MCF 10A (cell line): Measurements from ENCODE around the gene BHLHA15. TPM values are rescaled to one million over a fixed set of nuclear protein-coding genes. Genes with fewer than 3 reads are reported as not detected.

ENCODE experiments used
- BruUV-seq: library from RNA; stranded (reverse); fragments of 400-500 nt; replicated peaks from 2 replicates; lab custom pipeline; 2021; lab: Mats Ljungman, UMichigan
- CTCF ChIA-PET: fragments of 300-600 bp; sonication (Branson Sonifier 250); formaldehyde crosslinking; extraction: SDS; loops from one replicate; lab custom pipeline; 2021; ENCODE audit warnings: antibody characterized with exemption, inconsistent platforms; lab: Yijun Ruan, JAX
- POLR2A ChIA-PET: fragments of 300-600, 350-650 bp; sonication (Branson Sonifier 250); formaldehyde crosslinking; extraction: SDS; loops from one replicate; lab custom pipeline; 2020; ENCODE audit warnings: antibody characterized with exemption, inconsistent platforms; lab: Yijun Ruan, JAX
- DNase-seq: peaks from one replicate; pipeline ENCODE4 v3.0.0-alpha.2; 2018; ENCODE audit not compliant: unreplicated experiment
- H3K27ac Mint-ChIP-seq: one replicate; pipeline ENCODE4 v1.8.0; 2022; ENCODE audit warnings: mild to moderate bottlenecking, low read depth, mixed read lengths; ENCODE audit not compliant: unreplicated experiment
- H3K27me3 Mint-ChIP-seq: one replicate; pipeline ENCODE4 v1.8.0; 2022; ENCODE audit warnings: mixed read lengths; ENCODE audit not compliant: insufficient read depth, unreplicated experiment
- H3K36me3 Mint-ChIP-seq: one replicate; pipeline ENCODE4 v1.8.0; 2022; ENCODE audit warnings: mild to moderate bottlenecking, moderate library complexity, mixed read lengths; ENCODE audit not compliant: insufficient read depth, unreplicated experiment
- H3K4me1 Mint-ChIP-seq: one replicate; pipeline ENCODE4 v1.8.0; 2022; ENCODE audit warnings: mixed read lengths; ENCODE audit not compliant: insufficient read depth, unreplicated experiment
- H3K4me3 Mint-ChIP-seq: one replicate; pipeline ENCODE4 v1.8.0; 2022; ENCODE audit warnings: mild to moderate bottlenecking, moderate library complexity, mixed read lengths; ENCODE audit not compliant: unreplicated experiment
- H3K9me3 Mint-ChIP-seq: one replicate; pipeline ENCODE4 v1.8.0; 2022; ENCODE audit warnings: mixed read lengths; ENCODE audit not compliant: unreplicated experiment
- intact Hi-C: fragments of 100-400 bp; cut with micrococcal nuclease; formaldehyde crosslinking; loops from 2 replicates; pipeline ENCODE4 v1.14.1; 2022
- total RNA-seq: library from RNA; stranded (reverse); gene quantifications from 2 replicates; pipeline ENCODE4 v1.2.3, GENCODE V29; 2022
- TF ChIP-seq, protein P1 (sequence below): fragments of 200-600 bp; IDR thresholded peaks from one replicate; pipeline ENCODE4 v1.8.0; 2022; ENCODE audit warnings: antibody characterized with exemption, mild to moderate bottlenecking; ENCODE audit not compliant: unreplicated experiment

BHLHA15 gene
- total RNA-seq, 1 experiment from 2014 or later: 3.2 TPM

DNA sequence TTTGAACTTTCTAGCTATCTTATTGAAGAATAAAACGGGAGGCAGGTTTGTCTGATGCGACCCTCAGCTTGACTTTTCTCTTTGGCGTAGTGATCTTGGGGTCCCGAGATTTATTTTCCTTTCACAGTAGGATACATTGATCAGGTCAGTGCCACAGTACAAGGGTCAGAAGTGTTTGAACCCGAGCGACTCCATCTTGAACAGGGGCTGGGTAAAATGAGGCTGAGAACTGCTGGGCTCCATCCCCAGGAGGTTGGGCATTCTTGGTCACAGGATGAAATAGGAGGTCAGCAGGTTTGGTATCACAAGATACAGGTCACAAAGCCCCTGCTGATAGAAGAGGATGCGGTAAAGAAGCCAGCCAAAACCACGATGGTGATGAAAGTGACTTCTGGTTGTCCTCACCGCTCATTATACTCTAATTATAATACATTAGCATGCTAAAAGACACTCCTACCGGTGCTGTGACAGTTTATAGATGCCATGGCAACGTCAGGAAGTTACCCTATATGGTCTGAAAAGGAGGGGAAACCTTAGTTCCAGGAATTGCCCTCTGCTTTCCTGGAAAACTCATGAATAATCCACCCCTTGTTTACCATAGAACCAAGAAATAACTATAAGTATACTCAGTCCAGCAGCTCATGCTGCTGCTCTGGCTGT is 43.8 kb downstream of the BHLHA15 start:
- no peak overlapping the region for H3K27ac Mint-ChIP-seq
- TSS peak; percentile 6 for BruUV-seq
- intact Hi-C loops: no loop called here

DNA sequence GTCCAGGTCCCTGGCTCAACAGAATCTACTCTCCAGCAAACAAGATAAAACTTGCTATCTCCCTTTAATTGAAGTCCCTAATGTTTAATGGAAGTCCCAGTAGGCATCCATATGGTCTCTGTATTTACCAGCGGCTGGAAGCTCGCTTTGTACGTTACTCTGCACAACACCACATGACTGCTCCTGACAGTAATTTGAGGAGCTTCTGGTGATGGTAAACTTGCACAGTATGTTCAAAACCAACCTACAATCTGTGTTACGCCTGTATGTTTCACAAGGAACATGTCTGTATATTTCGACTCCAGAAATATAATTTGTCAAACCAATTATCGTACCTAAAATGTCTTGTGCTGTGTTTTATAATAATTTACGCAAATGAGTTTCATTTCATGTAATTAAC is 45.2 kb downstream of the BHLHA15 start:
- CTCF ChIA-PET: interaction anchor here (1.2 kb wide), 1 partner anchor 12 kb away, joined by 6 read pairs; no protein-coding TSS in a partner anchor
- H3K4me3 Mint-ChIP-seq: no peak overlapping the region
- peaks cover 5% of the 10 kb centered on the region for H3K4me1 Mint-ChIP-seq
- no TSS peak for BruUV-seq
- DNase-seq: no peak
- no peak overlapping the region for H3K27ac Mint-ChIP-seq
- intact Hi-C loops: no loop called here
- no peaks in the 10 kb centered on the region for H3K27me3 Mint-ChIP-seq
- TF ChIP-seq, protein P1, sequence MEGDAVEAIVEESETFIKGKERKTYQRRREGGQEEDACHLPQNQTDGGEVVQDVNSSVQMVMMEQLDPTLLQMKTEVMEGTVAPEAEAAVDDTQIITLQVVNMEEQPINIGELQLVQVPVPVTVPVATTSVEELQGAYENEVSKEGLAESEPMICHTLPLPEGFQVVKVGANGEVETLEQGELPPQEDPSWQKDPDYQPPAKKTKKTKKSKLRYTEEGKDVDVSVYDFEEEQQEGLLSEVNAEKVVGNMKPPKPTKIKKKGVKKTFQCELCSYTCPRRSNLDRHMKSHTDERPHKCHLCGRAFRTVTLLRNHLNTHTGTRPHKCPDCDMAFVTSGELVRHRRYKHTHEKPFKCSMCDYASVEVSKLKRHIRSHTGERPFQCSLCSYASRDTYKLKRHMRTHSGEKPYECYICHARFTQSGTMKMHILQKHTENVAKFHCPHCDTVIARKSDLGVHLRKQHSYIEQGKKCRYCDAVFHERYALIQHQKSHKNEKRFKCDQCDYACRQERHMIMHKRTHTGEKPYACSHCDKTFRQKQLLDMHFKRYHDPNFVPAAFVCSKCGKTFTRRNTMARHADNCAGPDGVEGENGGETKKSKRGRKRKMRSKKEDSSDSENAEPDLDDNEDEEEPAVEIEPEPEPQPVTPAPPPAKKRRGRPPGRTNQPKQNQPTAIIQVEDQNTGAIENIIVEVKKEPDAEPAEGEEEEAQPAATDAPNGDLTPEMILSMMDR: no peak
- POLR2A ChIA-PET: no interaction called here
- H3K36me3 Mint-ChIP-seq: peaks cover 14% of the 10 kb centered on the region
- H3K9me3 Mint-ChIP-seq: no peaks in the 10 kb centered on the region

More for the DNA sequence above, 43.8 kb downstream of the BHLHA15 start:
- peaks cover 5% of the 10 kb centered on the region for H3K4me1 Mint-ChIP-seq
- POLR2A ChIA-PET: no interaction called here
- no peaks in the 10 kb centered on the region for H3K9me3 Mint-ChIP-seq
- peaks cover 14% of the 10 kb centered on the region for H3K36me3 Mint-ChIP-seq
- TF ChIP-seq, protein P1: no peak
- no peaks in the 10 kb centered on the region for H3K27me3 Mint-ChIP-seq
- no peak overlapping the region for H3K4me3 Mint-ChIP-seq
- CTCF ChIA-PET: no interaction called here
- DNase-seq: no peak

DNA sequence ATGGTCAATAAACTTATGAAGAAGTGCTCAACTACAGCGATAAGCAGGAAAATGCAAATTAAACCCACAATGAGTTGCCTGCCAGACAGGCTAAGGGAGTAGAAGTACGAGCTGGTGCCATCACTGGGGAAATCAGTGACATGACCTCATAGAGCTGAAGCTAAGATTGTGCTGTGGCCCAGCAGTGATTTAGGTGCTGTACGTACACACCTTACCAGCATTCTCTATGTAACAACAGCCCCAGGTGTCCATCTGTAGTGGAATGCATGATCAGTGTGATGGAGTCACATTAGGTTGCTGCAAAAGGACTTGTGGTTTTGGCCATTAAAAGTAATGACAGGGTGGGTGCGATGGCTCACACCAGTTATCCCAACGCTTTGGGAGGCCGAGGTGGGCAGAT is 46.5 kb downstream of the BHLHA15 start:
- ChIA-PET POLR2A (no interaction called here), CTCF (no interaction called here)
- Mint-ChIP-seq H3K27ac (no peak overlapping the region), H3K4me1 (peaks cover 5% of the 10 kb centered on the region), H3K9me3 (no peaks in the 10 kb centered on the region), H3K36me3 (peaks cover 14% of the 10 kb centered on the region), H3K27me3 (no peaks in the 10 kb centered on the region), H3K4me3 (no peak overlapping the region)
- intact Hi-C loops: no loop called here
- TF ChIP-seq, protein P1: no peak
- no peak for DNase-seq
- no TSS peak for BruUV-seq

Other genes with a start within 250 kb of the BHLHA15 start
- not detected in 2 replicates for gene OCM2, start 221.2 kb upstream of the BHLHA15 start, total RNA-seq
- gene LMTK2, start 104.6 kb upstream of the BHLHA15 start, total RNA-seq: 16.8 and 21.6 TPM in 2 replicates
- gene TECPR1, start 40.8 kb downstream of the BHLHA15 start, total RNA-seq: 15.4 and 21.1 TPM in 2 replicates
- gene BRI3, start 70.2 kb downstream of the BHLHA15 start, total RNA-seq: 154 and 246 TPM in 2 replicates
- 60.2 and 60.7 TPM in 2 replicates for gene BAIAP2L1, start 189.7 kb downstream of the BHLHA15 start, total RNA-seq